Astrocyte (in vitro differentiated cells and primary cell): ENCODE results near the gene OBSL1. TPM values are rescaled to one million over a fixed set of nuclear protein-coding genes. Genes with fewer than 3 reads are reported as not detected.

Experiments
- DNase-seq: peaks from one replicate; pipeline ENCODE4 v3.0.0-alpha.2; 2010; ENCODE audit warnings: low read depth
- FAIRE-seq: peaks from 2 replicates; lab custom pipeline; 2011; peaks lifted over from hg19 to GRCh38; lab: Jason Lieb, UNC
- H2AFZ ChIP-seq: 2 replicates; pipeline ENCODE4 v1.6.0; 2012; ENCODE audit warnings: low read depth, low read length, inconsistent platforms
- H3K27ac ChIP-seq: 2 replicates; pipeline ENCODE4 v1.5.1; 2011; ENCODE audit warnings: low read depth, low read length, inconsistent platforms
- H3K27me3 ChIP-seq: 2 replicates; pipeline ENCODE4 v1.6.0; 2011; ENCODE audit warnings: low read length, inconsistent platforms; ENCODE audit not compliant: insufficient read depth
- H3K36me3 ChIP-seq: 2 replicates; pipeline ENCODE4 v1.5.1; 2011; ENCODE audit warnings: low read length, inconsistent platforms; ENCODE audit not compliant: insufficient read depth
- H3K4me1 ChIP-seq: 2 replicates; pipeline ENCODE4 v1.5.1; 2011; ENCODE audit warnings: low read length, inconsistent platforms; ENCODE audit not compliant: insufficient read depth
- H3K4me2 ChIP-seq: 2 replicates; pipeline ENCODE4 v1.6.0; 2012; ENCODE audit warnings: low read length, inconsistent platforms
- H3K4me3 ChIP-seq: 2 replicates; pipeline ENCODE4 v1.5.1; 2011; ENCODE audit warnings: low read depth, mild to moderate bottlenecking, low read length, inconsistent platforms; ENCODE audit not compliant: insufficient read depth
- H3K79me2 ChIP-seq: 2 replicates; pipeline ENCODE4 v1.6.0; 2012; ENCODE audit warnings: mild to moderate bottlenecking, low read length, inconsistent platforms; ENCODE audit not compliant: insufficient read depth
- H3K9ac ChIP-seq: 2 replicates; pipeline ENCODE4 v1.6.0; 2012; ENCODE audit warnings: mild to moderate bottlenecking, low read length, inconsistent platforms
- H3K9me3 ChIP-seq: 2 replicates; pipeline ENCODE4 v1.5.1; 2012; ENCODE audit warnings: low read depth, mild to moderate bottlenecking, low read length, inconsistent platforms; ENCODE audit not compliant: insufficient read depth
- H4K20me1 ChIP-seq: 2 replicates; pipeline ENCODE4 v1.6.0; 2012; ENCODE audit warnings: low read length, inconsistent platforms; ENCODE audit not compliant: insufficient read depth
- H3K27ac Mint-ChIP-seq: one replicate; pipeline ENCODE4 v1.8.0; 2021; ENCODE audit warnings: mild to moderate bottlenecking, mixed read lengths; ENCODE audit not compliant: unreplicated experiment
- H3K27me3 Mint-ChIP-seq: one replicate; pipeline ENCODE4 v1.8.0; 2021; ENCODE audit warnings: low read depth, mixed read lengths; ENCODE audit not compliant: unreplicated experiment
- H3K36me3 Mint-ChIP-seq: one replicate; pipeline ENCODE4 v1.8.0; 2021; ENCODE audit warnings: low read depth, mixed read lengths; ENCODE audit not compliant: unreplicated experiment
- H3K4me1 Mint-ChIP-seq: one replicate; pipeline ENCODE4 v1.8.0; 2021; ENCODE audit warnings: low read depth, mixed read lengths; ENCODE audit not compliant: unreplicated experiment
- H3K4me3 Mint-ChIP-seq: one replicate; pipeline ENCODE4 v1.8.0; 2021; ENCODE audit warnings: mild to moderate bottlenecking, moderate library complexity, mixed read lengths; ENCODE audit not compliant: unreplicated experiment
- H3K9me3 Mint-ChIP-seq: one replicate; pipeline ENCODE4 v1.8.0; 2021; ENCODE audit warnings: mild to moderate bottlenecking, mixed read lengths; ENCODE audit not compliant: unreplicated experiment
- EZH2 ChIP-seq: IDR thresholded peaks from 2 replicates; pipeline ENCODE4 v1.6.1; 2012; ENCODE audit warnings: mild to moderate bottlenecking, low read length, inconsistent platforms; ENCODE audit not compliant: insufficient read depth
- total RNA-seq: library from RNA; stranded (reverse); gene quantifications from 2 replicates; pipeline ENCODE4 v1.2.1, GENCODE V29; 2021
- TF ChIP-seq, protein P1 (sequence below): IDR thresholded peaks from 2 replicates; pipeline ENCODE4 v1.5.1; 2011; ENCODE audit warnings: low read depth, mild to moderate bottlenecking, inconsistent platforms, low read length, moderate library complexity; ENCODE audit not compliant: insufficient read depth

OBSL1 gene
- total RNA-seq, 1 donor from 2014 or later, result 77.5 TPM

DNA sequence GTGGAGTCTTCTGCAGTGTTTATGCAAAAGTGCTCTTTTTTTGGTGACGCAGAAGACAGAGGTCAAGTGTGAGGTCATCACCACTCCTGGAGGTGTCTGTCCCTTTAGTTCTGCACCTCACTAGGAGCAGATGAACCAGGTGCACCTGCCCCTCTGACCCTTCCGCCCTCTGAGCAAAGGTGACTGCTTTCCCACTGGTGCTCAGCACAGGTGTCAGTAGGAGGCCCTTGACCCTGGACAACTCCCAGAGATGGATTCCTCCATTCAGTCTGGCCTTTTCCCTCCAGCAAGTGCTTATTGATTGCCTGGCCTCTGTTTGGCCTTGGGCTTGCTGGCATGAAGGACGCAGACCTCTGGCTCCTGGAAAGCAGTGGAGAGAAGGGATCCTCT is 47.4 kb upstream of the OBSL1 start:
- no peak for FAIRE-seq
- Histone ChIP-seq H3K27ac (no peak overlapping the region), H3K4me2 (no peak overlapping the region), H3K36me3 (peaks cover 3% of the 10 kb centered on the region), H4K20me1 (no peaks in the 10 kb centered on the region), H2AFZ (no peak overlapping the region), H3K27me3 (peaks cover 4% of the 10 kb centered on the region), H3K79me2 (no peaks in the 10 kb centered on the region), H3K9me3 (no peaks in the 10 kb centered on the region), H3K4me3 (no peak overlapping the region), H3K9ac (no peak overlapping the region), H3K4me1 (no peaks in the 10 kb centered on the region)
- Mint-ChIP-seq H3K9me3 (peaks cover 3% of the 10 kb centered on the region), H3K4me3 (no peak overlapping the region), H3K27ac (no peak overlapping the region), H3K36me3 (peaks cover 12% of the 10 kb centered on the region), H3K27me3 (peaks cover 14% of the 10 kb centered on the region), H3K4me1 (no peaks in the 10 kb centered on the region)
- no peak for DNase-seq
- TF ChIP-seq EZH2, result no peak
- TF ChIP-seq, protein P1, sequence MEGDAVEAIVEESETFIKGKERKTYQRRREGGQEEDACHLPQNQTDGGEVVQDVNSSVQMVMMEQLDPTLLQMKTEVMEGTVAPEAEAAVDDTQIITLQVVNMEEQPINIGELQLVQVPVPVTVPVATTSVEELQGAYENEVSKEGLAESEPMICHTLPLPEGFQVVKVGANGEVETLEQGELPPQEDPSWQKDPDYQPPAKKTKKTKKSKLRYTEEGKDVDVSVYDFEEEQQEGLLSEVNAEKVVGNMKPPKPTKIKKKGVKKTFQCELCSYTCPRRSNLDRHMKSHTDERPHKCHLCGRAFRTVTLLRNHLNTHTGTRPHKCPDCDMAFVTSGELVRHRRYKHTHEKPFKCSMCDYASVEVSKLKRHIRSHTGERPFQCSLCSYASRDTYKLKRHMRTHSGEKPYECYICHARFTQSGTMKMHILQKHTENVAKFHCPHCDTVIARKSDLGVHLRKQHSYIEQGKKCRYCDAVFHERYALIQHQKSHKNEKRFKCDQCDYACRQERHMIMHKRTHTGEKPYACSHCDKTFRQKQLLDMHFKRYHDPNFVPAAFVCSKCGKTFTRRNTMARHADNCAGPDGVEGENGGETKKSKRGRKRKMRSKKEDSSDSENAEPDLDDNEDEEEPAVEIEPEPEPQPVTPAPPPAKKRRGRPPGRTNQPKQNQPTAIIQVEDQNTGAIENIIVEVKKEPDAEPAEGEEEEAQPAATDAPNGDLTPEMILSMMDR, result no peak

DNA sequence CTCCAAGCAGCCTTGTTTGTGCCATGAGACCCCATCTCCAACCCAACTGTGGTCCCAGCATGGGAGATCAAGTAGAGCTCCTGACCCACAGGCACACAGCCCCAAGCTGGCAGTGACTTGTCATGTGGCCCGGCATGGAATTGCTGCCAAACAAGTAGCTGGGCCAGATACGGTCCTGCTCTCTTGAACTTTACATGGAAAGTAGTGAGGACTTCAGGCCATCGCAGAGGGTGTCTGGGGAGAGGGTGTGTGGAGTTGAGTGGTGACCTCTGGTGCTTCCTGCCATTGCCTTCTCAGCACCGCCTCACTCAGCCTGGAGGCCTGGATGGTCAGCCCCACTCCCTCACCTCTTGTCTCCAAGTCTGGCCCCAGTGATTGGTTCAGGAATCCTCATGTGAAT is 45.2 kb upstream of the OBSL1 start:
- no peak overlapping the region for H3K9ac ChIP-seq
- peaks cover 6% of the 10 kb centered on the region for H3K36me3 ChIP-seq
- H3K4me3 ChIP-seq, result no peak overlapping the region
- no peak for DNase-seq
- no peak overlapping the region for H2AFZ ChIP-seq
- TF ChIP-seq, protein P1, result no peak
- no peak for TF ChIP-seq EZH2
- no peaks in the 10 kb centered on the region for H4K20me1 ChIP-seq
- Mint-ChIP-seq H3K27me3 (no peaks in the 10 kb centered on the region), H3K36me3 (peaks cover 22% of the 10 kb centered on the region), H3K4me3 (no peak overlapping the region), H3K9me3 (peaks cover 3% of the 10 kb centered on the region), H3K27ac (no peak overlapping the region), H3K4me1 (no peaks in the 10 kb centered on the region)
- no peaks in the 10 kb centered on the region for H3K79me2 ChIP-seq
- H3K4me2 ChIP-seq, result no peak overlapping the region
- H3K27ac ChIP-seq, result no peak overlapping the region
- H3K27me3 ChIP-seq, result no peaks in the 10 kb centered on the region
- no peak for FAIRE-seq
- H3K4me1 ChIP-seq, result no peaks in the 10 kb centered on the region
- H3K9me3 ChIP-seq, result no peaks in the 10 kb centered on the region

DNA sequence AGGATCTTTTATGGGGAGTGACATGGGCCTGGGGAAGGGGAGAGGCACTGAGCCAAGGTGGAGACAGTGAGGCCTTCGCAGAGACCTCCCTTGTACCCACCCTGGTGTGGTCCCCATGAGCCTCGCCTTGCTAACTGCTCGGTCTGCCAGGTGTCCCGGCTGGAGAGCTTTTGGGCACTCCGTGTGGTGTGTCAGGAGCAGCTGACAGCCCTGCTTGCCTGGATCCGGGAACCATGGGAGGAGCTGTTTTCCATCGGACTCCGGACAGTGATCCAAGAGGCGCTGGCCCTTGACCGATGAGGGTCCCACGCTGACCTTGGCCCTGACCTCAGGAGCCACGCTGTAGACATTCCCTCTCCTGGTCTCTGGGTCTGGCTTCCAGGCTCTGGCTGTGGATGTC is 44.6 kb upstream of the OBSL1 start:
- Histone ChIP-seq H3K27ac (no peak overlapping the region), H3K27me3 (no peaks in the 10 kb centered on the region), H3K9me3 (no peaks in the 10 kb centered on the region), H3K79me2 (no peaks in the 10 kb centered on the region), H3K4me3 (no peak overlapping the region), H3K36me3 (peaks cover 6% of the 10 kb centered on the region), H3K9ac (no peak overlapping the region), H4K20me1 (no peaks in the 10 kb centered on the region), H2AFZ (no peak overlapping the region), H3K4me1 (no peaks in the 10 kb centered on the region), H3K4me2 (no peak overlapping the region)
- Mint-ChIP-seq H3K4me1 (no peaks in the 10 kb centered on the region), H3K9me3 (peaks cover 3% of the 10 kb centered on the region), H3K36me3 (peaks cover 27% of the 10 kb centered on the region), H3K27ac (no peak overlapping the region), H3K4me3 (no peak overlapping the region), H3K27me3 (no peaks in the 10 kb centered on the region)
- FAIRE-seq (no peak), DNase-seq (no peak)
- TF ChIP-seq, protein P1, result no peak
- TF ChIP-seq EZH2, result no peak
